ENCODE measurements around the gene RANBP9. TPM values are rescaled to one million over a fixed set of nuclear protein-coding genes. Genes with fewer than 3 reads are reported as not detected.

RANBP9 gene
- polyA plus RNA-seq, 5 donors: 38.9 to 49.3 (median 44.0) TPM

DNA sequence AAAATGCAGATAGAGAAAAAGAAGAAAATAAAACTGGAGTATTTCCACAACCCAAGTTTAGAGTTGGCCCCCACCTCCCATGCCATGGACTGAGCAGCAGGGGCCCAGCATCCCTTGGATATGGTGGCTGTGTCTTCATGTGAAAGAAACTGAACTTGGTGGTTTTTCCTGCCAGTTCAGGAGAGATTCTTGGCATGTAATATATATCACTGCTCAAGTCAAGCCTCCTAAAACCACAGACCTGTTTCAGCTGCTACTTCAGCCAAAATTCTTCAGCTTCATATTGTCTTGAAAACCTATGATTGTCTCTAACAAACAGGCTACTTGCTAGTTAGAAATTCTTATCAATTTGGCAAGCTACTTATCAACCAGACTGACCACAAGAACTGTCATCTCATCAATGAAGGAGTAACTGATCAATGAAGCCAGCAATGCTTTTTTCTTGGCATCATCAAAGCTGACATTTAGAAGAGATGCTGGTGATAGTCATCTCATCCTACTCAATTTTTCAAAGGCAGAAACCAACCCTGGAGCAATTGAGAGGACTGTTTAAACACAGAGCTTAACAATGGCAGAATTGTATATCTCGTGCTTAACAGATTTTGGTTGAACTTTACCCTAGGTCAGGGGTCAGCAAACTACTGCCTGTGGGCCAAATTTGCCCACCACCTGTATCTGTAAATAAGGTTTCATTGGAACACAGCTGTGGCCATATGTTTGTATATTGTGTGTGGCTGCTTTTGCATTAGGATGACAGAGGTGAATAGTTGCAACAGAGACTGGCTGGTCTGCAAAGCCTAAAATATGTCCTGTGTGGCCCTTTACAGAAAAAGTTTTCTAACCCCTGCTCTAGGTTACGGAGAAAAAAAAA is 106.9 kb downstream of the RANBP9 start:
- DNase-seq: no peak

DNA sequence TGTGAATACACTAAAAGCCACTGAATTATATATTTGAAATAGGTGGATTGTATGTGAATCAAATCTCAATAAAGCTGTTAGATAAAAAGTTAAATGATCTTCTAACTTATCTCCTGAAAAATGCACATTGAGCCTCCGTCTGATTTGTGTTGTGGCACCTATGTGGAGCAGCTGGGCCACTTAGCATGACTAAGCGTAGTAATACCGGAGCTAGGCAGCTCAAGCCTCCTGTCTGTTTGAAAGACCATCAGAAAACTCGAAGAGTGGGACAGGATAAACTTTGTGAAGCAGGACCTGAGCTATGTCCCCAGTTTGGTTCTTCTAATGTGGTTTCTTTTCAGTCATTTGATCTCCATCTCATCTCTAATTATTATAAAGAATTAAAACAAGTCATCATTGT is 107.5 kb downstream of the RANBP9 start:
- DNase-seq: no peak

DNA sequence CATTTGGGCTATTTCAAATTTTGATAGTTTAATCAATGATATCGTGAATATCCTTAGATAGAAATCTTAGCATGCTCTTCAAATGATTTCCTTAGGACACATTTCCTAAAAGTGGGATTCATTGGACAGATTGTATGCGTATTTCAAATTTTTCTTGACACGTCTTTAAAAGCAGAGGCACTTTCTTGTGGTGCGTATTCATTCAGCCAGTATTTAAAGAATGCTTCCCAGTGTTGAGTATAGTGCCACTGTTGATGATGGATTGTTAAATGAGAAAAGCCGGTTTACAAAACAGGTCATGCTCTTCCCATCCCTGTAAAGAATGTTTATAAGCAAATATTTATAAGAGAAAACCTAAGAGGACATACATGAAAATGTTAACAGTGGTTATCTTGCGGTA is 111.6 kb downstream of the RANBP9 start:
- no peak for DNase-seq

DNA sequence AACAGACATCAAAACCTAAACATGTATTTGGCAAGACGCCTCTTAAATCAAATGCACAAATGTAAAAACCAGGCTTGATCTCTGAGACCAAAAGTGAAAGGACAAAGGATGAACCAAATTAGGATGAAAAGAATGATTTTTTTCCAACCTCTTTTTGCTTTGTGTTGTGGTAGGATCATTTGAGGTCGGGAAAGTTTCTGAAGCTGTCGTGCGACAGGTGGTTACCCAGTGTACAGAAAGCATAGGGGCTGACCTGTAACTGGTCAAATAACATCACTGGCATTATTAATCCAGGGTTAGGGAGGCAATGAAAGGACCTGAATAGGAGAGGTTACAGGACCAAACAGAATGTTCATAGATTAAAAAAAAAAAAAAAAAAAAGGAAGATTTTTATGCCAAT is 114.6 kb downstream of the RANBP9 start:
- DNase-seq: no peak

DNA sequence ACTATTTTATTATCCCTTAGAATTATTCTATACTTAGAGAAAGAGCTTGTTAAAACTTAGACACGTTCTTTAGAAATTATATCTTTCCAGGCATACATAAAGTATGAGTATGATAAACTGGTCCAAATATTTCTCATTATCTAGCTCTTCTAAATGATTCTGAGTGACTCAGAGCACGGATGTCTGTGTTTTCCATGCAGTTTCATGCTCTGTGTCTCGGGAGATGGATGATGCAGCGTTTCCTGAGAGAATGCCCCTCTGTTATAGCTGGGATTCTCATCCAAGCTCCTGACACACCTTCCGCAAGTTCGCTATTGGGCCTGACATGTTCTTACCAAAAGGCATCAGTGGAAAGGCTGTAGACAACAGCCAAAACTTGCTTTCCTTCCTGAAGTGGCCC is 117.9 kb downstream of the RANBP9 start:
- no peak for DNase-seq

DNA sequence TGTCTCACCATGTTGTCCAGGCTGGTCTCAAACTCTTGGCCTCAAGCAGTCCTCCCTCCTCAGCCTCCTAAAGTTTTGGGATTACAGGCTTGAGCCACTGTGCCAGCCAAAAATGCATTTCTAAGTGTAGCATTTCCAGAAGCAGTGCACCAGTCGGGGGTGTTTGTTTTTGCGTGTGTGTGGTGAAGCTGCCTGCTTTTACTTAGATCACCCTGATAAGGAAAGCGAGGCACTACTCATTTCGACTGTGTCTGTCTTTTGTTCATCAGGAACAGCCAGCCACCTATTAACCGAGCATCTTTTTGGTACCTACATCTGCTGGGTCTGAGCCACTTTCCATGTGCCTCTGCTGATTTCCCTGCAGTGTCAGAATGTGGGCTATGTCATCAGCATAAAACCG is 118.5 kb downstream of the RANBP9 start:
- no peak for DNase-seq

DNA sequence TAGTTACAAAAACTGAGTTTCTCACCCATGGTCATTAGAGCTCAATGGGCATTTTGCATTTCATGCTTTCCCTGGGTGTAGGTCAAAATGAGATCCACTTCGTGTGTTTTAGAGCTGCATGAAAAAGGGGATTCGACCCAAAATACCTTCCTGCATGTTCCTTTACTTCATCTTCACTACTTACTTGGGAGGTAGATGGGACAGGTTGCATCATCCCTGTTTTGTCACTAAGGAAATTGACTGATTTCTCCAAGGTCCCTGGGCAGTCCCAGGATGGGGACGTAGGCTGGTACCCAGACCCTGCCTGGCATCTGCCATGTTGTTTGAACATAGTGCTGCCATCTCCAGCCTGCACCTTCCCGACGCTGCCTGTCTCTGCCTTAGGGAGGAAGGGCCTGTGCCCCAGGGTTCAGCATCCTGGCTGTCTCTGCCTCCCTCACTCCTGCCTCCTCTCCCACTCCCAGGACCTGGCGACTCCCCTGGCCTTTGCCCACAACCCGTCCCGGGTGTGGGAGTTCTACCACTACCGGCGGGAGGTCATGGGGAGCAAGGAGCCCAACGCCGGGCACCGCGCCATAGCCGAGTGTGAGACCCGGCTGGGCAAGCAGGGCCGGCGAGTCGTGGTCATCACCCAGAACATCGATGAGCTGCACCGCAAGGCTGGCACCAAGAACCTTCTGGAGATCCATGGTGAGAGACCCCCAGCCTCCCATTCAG is 120.3 kb downstream of the RANBP9 start:
- no peak for DNase-seq

DNA sequence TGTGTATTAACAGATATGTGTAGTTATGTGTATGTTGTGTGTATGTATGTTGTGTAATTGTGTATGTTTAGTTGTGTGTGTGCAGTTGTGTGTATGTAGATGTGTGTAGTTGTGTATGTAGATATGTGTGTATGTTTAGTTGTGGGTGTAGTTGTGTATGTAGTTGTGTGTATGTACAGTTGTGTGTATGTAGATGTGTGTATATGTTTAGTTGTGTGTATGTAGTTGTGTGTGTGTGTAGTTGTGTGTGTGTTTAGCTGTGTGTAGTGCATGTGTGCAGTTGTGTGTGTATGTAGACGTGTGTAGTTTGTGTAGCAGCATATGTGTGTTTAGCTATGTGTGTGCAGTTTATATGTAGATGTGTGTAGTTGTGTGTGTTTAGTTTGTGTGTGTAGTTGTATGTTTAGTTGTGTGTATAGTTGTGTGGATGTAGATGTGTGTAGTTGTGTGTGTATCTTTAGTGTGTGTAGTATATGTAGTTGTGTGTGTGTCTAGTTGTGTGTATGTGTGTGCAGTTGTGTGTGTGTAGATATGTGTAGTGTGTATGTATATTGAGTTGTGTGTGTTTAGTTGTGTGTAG is 121.0 kb downstream of the RANBP9 start:
- no peak for DNase-seq

DNA sequence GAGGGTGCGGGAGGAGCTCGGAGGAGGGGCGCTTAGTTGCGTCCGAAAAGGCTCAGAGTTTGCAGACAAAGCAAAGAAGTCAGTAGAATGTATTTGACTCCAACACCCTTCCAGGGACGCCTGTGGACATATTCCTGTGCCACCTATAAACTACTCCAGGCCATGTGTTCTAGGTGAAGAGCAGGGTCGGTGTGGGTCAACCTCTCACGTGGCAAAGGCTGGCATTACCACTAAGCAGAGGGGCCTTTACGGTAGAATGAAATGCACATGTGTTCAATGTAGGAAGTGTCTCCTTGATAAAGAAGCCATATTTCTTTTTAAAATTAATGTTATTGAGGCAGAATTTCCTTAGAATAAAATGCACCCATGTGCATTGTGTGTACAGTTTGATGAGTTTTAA is 121.8 kb downstream of the RANBP9 start:
- no peak for DNase-seq

DNA sequence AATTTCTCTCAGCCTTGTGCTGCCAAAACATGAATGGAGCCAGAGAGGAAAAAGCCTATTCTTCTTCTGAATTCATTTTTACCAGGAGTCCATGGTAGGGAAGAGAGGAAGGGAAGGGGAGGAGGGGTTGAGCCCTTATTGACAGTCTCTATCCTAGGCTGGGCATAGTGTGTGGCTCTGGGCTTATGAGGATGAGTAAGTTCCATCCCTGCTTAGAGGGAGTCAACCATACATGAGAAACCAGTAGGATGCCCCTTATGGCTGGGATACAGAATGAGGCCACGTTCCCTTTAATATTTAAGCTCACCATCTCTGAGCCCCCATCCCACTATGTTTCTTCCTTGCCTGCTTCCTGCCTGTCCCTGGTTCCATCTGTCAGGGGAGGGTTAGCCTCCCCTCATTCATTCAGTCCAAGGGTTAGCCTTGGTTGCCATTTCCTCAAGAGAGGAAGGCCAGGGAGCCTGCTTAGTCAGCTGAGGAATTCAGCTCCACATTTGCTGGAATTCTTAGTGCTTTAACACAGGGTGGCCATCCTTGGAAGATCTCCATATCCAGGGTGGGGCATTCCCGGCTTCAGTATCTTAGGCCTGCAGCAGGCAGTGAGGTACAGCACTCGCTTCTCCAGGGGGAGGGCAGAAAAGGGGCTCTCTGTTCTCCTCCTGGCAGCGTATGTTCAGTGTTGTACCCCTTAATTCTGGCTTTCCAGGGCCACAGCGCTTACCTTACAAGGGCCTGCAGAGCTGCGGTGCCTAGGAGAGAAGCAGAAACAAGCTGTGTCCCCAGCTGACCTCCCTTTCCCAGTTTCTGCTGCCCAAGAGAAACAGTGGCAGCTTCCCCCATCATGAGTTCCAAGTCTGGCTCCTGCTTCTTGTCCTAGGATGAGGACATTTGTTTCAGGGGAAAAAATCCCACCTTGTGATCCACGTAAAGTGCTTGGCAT is 124.8 kb downstream of the RANBP9 start:
- DNase-seq: no peak

DNA sequence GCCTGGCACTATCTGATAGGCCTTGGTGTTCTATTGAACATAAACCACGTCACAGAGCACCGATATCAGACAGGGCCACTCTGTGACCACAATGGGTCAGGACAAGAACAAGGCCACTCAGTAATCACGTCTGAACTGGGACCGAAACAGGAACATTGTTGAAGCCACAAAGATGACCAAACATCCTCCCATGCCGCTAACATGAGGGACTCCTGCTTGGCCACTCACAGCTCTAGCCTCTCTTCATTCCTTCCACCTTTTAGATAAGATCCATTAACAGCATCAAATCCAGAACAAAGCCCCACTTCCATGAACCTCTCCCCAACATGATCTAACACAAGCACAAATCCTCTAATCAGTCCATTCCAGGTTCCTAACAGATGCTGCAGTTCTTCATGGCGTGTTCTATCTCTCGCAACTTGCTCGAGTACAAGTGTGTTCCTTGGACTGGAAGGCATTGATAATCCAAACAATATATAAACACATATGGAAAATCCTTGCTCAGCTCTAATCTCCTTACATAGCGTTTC is 129.9 kb downstream of the RANBP9 start:
- DNase-seq: no peak

DNA sequence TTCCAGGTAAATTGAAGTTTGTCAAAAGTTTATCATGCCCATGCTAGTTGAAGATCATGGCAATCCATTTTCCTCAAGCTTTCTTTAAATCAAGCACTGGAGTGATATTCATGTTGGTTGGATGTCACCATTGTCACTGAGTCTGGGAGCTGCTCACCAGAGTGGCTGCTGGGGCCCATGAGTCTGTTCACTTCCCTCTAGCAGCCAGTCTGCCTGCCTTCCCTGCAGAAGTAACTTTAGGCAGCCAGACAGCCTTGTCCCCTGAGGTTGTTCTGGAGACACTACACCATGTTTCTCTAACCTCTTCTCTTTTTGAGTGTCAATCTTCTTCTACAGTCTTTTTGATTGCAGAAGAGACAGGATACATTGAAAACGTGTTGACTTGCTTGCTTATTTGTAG is 131.7 kb downstream of the RANBP9 start:
- DNase-seq: no peak

DNA sequence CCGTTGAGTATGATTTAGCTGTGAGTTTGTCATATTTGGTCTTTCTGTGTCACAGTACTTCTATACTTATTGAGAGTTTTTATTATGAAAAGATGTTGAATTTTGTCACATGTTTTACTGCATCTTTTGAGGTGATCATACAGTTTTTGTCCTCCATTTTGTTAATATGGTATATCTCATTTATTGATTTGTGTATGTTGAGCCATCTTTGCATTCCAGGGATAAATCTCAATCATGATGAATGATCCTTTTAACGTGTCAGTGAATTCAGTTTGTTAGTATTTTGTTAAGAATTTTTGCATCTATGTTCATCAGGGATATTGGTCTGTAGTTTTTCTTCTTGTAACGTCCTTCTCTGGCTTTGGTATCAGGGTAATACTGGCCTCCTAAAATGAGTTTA is 133.7 kb downstream of the RANBP9 start:
- DNase-seq: no peak

DNA sequence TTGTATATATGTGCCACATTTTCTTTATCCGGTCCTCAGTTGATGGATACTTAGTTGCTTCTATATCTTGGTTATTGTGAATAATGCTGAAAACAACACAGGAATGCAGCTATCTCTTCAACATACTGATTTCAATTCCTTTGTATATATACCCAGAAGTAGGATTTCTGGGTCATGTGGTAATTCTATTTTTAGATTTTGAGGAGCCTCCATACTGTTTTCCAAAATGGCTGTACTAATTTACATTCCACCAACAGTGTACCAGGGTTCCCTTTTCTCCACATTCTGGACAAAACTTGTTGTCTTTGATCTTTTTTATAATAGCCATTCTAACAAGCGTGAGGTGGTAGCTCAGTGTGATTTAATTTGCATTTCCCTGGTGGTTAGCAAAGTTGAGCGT is 135.6 kb downstream of the RANBP9 start:
- no peak for DNase-seq

DNA sequence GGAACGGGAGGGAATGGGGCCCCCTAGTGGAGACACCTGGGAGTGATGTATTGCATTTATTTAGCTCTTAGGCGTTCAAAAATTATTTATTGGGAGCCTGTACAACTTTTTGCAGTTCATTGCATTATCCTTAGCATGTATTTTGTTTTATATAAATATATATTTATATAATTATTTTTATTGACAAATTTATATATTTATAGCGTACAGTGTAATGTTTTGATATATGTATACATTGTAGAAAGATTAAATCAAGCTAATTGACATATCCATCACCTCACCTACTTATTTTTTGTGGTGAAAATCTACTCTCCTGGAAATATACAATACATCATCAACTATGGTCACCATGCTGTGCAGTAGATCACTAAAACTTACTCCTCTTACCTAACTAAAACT is 136.3 kb downstream of the RANBP9 start:
- DNase-seq: no peak

DNA sequence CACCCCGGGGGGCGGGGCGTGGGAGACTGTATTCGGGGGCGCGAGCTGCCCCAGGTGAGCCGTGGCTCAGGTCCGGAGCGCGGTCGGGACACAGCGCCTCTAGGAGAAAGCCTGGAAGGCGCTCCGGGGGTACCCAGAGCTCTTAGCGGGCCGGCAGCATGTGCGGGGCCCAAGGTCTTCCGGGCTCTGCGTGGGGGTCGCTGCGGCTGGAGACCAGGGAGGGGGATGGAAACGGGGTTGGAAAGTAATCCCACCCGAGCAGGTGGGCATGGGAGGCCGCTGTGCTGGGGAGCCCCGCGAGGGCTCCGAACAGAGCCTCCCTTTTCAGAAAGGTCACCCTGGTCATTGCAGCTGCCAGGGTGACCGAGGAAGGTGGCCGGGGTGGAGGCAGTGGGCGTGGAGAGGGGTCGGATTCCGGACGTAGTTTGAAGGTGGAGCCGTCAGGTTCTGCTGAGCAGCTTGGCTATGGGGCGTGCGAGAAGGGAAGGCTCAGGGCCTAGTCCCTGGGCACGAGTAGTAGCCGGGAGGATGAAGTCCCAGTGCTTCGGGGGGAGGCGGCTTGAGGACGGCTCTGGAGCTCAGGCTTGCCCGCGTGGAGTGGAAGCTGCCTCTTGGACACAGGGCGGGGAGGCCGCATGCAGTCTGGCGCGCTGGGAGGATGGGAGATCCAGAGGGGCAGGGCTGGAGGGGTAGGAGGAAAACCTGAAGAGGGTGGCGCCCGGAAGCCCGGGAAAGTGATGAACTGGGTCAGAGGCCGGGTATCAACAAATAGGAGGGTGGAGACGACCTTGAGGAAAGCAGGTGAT is 136.9 kb downstream of the RANBP9 start, which contains the start of gene SIRT5:
Gene SIRT5 (plus strand): TSS at position 31 of the 806 bp plus-strand sequence. CDS start 9,510 bp downstream, outside the sequence.
- peak; percentile 70 to 76 for DNase-seq

DNA sequence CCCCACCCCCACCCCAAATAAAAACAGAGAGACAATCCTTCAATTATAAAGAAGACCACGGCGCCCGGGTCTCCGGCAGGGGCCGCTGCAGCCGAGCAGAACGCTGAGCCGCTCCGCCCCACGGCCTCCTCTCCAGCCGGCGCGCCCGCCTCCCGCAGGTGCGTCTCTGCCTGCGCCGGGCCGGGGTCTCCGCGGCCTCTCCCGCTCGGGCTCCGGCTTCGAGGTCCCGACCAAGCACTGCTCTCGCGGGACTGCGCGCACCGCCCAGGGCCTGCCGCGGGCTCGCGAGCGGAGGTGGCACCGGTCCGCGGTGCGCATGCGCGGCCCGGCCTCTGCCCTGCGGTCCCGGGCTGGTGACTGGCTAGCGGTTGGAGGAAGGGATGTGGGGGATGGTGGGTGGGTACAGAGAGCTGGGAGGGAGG is 137.5 kb downstream of the RANBP9 start:
- peak; percentile 94 to 96 for DNase-seq

DNA sequence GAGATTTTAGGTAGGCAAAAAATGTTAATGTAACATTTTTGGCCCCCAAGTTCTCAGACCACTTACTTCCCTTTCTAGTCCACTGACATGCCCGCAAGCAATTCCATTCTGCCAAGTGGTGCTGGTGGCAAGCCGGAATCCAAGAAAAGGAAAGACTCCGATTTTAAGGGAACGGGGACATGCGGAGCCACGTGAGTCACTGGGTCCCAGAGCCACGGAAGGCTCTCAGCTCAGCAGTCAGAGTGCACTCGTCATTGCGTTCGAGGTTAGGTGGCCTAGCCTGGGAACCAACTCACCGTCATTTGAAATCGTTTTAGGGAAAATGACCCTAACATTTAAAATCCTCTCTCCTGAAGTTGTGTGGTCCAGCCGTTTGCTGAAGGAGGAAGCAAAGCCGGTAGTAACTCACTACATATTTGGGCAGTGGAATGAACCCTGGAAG is 137.9 kb downstream of the RANBP9 start:
- DNase-seq: peak; percentile 16 to 24

DNA sequence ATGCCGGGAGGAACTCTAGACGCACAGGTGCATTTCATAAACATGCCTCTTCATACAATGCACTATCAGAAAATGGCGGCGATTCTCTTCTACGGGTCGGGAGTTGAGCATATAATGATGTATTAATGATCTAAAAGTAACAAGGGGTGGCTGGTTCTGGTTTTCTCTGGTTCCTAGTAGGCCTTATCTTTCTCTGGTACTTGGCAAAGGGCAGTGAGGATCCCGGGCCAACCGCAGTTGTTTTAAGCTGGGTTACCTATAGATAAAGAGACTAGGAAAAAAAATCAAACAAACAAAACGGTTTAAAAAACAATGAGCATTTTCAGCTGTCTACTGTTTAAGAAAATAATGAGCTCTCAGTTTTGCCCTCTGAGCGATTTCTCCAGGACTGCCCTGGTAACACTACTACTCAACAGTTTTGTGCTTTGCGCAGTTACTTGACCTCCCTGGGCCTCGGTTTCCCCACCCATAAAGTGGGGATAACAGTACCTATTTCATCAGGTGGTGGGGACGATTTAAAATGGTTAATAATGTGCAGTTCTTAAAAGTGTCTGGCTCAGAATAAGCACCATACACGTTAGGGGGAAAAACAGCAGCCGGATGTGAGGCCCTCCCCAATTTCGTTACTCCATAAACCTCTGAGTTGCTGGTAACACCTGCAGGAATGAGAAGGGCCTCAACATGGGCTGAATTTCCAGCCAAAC is 138.5 kb downstream of the RANBP9 start:
- DNase-seq: no peak

DNA sequence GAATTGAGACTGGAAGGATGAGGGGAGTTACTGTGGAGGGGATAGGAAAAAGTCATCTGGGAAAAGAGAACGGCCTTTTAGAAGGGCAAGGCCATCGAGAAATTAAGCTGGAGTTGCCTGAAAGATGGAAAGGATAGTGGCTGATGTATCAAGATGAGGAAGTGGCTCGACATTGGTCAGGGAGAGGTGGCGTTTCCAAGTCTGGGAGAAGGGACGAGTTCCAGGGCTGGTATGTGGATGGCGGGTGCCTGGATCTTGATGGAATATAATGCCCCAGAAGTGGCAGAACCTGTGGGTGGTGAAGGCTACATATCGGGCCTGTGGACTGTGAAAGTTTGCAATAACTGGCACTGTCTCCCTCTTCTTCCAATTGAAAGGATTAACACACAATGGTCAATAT is 139.4 kb downstream of the RANBP9 start:
- no peak for DNase-seq
